Inferior parietal cortex (tissue), 1 donor: ENCODE measurements around the gene ARMH1.
A peak's percentile ranks its signal among the peaks of the same experiment; 100 is the strongest.

ENCODE experiments used
- DNase-seq: peaks from one replicate; pipeline ENCODE4 v3.0.0-alpha.2; 2016; ENCODE audit errors: extremely low spot score

The ARMH1 gene

DNA sequence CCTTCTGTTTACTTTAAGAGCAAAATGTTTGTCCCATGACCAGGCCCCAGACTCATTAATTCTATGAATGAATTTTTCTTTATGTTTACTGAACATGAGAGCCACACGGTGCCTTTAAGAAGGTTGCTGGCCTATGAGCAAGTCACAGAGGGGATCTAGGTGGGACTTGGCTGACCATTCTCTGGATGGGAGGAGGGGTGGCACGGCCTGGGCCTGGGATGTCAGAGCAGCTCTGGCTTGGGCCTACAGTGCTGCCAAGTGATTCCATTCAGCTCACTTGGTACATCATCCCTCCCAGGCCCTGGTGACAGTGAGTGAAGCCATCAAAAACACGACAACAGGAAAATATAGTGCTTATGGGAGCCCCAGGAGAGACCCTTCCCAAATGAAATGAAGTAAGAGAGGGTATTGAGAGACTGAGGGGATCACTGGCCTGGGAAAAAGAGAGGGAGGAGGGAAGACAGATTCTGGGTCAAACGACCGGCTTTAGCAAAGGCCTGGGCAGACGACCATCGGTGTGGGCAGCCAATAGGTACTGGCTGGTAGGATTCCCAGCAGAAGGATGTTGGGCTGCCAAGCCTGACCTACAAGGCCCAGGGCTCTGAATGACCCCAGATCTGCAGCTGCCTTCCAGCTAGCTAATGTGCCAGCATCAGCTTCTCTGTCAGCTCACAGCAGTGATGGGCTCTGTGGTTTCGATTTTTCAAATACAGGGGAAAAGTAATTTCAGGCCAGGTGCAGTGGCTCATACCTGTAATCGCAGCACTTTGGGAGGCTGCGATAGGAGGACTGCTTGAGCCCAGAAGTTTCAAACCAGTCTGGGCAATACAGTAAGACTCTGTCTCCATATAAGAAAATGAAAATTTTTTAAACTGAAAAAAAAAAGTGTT, 3.5 kb upstream of the ARMH1 start:
- no peak for DNase-seq

DNA sequence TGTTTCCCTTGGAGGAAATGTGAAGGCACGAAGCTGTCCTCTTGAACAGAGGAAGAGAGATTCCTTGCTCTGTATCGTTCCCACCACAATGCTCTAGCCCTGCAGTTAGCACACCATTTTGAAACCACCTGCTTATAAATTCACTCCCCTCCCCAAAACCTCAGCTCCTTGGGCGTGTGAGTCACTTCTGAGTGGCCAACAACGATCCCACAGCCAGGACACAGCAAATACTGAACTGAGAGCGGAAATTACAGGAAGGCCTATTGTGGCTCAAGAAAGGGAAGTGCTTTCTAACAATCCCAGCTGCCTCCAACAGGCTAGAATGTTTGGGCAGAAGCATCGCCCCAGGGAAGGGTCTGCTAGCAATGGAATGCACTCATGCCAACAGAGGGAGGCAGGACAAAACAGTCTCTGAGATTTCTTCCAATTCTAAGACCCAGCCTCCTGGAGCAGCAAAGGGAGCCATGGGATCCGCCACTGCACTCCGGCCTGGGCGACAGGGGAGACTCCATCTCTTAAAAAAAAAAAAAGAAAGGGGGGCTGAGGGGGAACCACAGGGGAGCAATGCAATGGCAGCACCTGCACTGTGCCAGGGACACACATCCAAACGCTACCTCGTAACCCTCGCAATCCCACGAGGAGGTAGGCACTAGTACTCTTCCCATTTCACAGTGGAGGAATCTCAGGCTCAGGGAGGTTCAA, 2.1 kb upstream of the ARMH1 start:
- no peak for DNase-seq

DNA sequence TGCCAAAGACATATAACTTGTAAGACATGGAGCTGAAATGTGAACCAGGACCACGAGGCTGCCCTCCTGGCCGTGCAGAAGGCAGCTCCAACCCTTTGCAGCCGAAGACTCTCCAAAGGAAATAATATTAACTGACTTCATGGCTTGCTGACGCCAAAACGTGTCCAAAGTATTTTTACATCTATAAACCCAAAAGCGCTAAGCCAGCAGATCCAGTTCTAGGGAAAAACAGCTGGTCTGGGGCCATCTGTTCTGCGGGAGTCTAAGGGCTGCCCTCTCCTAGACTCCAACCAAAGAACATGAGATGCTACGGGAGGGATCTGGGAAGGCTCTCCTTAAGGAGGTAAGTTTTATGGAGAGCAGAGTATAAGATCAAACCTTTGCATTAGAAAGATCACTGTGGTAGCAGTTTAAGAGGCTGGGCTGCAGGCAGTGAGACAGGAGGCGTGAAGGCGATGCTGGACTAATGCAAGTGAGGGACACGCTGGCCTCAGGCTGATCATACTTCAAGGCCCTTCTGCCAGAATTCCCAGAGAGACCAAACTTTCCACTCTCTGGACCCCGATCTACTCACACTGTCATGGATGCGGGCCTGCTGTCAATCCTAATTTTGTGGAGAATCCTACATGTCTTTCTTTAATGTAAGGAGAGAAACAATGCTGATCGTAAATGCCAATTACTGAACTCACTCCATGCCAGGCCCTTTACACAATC, 1.4 kb upstream of the ARMH1 start:
- DNase-seq = no peak

DNA sequence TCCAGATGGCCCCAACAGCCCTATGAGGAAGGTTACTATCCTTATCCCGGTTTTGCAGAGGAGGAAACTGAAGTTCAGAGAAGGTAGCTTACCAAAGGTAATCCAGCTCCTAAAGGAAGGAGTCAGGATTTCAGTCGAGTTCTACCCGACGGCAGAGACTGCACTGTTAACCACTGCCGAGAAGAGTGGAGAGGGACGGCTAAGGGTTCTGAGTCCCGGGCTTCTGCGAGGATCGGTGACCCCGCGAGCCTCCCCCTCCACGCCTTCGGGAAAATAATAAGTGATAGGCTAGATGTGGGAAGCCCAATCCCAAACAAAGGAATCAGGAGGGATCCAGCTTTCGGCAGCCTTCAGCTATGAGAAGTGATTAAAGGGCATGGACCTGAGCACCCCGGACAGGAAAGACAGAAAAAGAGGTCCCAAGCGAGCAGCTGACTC, 820 bp upstream of the ARMH1 start:
- peak; percentile 36 for DNase-seq

DNA sequence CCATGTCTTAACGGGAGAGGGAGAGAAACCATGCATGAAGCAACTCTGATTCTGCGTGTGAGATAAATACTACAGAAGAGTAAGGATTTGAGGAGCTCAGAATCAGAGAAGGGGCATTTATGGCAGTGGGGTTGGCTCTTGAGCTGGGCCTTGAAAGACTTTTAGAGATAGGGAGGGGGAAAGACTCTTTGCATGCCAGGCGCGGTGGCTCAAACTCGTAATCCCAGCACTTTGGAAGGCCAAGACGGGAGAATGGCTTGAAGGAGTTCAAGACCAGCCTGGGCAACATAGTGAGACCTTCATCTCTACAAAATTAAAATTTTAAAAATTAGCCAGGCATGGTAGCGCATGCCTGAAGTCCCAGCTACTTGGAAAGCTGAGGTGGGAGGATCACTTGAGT, 672 bp downstream of the ARMH1 start:
- no peak for DNase-seq

DNA sequence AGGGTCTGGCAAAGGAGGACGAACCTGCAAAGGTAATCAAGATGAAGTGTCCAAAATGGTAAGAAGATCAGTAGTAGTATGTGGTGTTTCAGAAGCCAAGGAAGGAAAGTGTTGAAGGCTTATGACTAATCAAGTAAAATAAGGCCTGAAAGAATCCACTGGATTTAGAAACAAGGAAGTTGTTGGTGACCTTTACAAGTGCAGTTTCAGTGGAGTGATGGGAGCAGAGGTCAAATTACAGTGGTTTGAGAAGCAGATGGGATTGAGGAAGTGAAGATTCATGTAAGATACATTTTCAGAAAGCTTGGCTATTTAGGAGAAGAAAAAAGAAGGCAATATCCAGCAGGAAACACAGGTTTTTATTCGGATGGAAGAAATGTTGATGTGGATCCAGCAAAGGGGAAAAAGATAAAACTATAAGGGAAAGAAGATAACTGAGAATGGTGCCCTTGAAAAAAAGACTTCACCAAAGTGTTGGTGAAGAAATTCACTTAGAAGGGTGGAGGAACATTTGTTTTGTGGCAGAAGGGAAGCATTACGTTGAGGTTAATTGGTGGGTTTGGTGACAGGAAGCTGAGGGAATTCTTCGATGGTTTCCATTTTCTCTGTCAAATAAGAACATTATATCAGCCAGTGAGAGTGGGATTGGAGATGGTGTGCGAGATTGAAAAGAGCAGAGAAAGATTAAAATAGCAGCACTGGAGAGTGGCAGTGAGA, 2.1 kb downstream of the ARMH1 start:
- DNase-seq = no peak

DNA sequence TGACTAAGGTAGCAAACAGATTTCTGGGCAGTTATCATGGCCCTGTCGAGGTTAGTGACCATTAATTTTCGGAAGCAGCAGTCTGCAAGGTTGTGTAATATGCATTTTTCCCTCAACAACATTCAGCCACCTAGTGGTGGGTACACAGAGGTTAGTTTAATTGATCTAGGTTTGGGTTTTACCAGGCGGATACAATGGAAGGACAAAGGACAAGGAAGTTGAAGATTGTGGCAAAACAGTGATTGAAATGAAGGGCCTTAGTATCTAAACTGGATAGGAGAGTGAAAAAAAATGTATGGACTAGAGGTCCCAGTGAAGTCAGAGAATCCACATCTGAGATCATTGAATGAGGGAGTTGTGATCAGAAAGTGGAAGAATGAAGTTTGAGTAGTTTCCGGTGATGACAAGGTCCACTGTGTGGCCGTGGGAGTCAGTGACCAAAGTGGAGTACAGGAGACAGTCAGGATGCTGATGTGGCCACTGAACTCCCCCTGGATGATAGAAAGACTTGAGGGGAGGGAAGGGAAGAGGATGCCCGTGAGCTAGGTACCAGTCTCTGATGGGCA, 2.8 kb downstream of the ARMH1 start:
- no peak for DNase-seq

DNA sequence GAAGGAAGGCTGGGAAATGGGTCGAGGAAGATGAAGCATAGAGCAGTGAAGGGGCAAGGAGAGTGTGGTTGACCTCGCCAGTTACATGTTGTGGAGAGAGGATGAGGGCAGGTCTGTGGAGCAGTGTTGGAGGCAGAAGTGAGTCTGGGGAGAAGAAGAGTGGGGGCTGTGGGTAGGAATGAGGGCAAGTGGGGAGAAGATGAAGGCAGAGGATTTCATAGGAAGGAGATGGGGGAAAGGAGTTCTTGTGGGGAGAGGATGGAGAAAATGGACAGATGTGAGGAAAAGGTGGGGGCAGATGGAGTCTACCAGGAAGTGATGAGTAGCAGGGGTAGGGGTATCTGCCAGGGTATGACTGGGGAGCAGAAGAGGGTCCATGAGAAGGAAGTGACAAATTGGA, 3.6 kb downstream of the ARMH1 start:
- DNase-seq = no peak

DNA sequence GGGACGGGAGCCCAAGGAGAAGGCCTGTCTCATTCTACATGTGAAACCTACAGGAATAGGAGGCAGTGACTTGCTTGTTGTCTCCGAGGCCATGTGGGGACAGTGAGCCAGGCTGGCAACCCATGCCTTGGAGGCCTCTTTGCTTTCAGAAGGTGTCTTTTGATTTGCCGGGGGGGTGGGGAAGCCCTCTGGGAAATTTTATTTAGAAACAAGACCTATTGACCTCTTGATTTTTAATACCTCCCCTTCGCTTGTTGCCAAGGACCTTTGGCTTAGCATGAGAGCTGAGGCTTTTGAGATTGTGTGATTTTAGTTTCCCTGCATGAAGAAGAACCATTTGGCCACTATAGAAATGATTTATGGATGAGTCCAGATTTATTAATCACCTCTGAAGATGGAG, 4.1 kb downstream of the ARMH1 start:
- DNase-seq = no peak

DNA sequence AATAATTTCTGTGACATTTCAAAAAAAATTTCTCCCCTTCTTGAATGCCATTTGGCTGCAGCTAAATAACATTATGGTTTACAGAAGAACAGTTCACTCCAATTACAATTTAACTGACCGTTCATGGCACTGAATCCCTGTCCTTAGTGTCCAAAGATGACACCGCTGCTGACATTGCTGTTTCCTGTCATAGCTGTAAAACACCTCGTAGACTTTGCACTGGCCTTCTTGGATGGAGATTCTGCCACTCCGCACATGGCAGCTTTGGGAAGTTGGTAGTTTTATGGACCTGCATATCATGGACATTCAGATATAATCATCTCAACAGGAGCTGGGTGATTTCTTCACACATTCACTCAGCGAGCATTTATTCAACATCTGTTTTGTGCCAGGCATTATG, 5.0 kb downstream of the ARMH1 start:
- DNase-seq = no peak

DNA sequence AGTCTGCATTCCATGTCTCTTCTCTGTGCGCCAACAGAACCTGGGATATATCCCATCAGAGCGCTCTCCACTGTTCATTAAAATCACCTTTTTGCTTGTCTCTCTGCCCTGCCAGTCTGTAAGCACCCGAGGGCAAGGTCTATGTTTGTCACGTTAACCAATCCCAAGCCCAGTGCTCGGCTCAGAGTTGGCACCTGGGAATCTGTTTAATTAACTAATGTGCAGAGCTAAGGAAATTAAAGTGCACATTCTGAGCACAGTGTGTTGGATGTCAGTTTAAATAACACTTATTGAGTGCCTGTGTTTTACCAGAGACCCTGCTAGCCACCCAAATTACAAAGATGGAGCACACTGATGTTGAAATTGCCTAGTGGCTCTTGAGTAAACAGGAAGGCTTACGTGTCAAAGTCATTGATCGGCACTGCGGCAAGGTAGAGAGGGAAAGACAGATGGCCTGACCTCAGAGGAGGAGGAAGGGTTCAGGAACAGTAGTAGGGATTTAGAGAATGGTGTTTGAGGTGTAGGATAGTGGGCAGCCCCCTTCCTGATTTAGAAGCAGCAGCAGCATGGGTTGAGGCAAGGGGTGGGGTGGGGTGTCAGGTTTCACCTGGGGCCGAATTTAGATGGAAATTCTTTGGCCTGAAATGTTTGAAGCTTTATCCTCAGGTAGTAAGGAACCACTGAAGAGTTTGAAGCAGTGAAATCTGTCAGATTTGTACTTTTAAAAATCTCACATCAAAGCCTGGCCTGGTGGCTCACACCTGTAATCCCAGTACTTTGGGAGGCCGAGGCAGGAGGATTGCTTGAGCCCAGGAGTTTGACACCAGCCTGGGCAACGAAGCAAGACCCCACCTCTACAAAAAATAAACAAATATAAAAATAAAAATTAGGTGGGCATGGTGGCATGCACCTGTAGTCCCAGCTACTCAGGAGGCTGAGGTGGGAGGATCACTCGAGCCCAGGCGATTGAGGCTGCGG, 7.7 kb downstream of the ARMH1 start:
- DNase-seq = no peak

DNA sequence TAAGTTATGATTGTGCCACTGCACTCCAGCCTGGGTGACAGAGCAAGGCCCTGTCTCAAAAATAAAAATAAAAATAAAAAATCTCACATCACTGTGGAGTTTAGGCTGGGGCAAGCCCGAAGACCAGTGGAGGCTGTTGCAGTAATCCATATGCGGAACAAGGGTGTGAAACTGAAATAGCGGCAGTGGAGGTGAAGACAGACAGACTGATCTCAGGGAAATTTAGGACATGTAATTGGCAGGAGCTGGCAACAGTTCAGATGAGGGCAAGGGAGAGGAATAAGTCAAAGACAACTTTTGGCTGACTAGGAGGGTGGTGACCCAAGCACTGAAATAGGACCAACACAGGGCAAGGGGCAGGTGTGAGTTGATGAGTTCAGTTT, 8.4 kb downstream of the ARMH1 start:
- DNase-seq = no peak

DNA sequence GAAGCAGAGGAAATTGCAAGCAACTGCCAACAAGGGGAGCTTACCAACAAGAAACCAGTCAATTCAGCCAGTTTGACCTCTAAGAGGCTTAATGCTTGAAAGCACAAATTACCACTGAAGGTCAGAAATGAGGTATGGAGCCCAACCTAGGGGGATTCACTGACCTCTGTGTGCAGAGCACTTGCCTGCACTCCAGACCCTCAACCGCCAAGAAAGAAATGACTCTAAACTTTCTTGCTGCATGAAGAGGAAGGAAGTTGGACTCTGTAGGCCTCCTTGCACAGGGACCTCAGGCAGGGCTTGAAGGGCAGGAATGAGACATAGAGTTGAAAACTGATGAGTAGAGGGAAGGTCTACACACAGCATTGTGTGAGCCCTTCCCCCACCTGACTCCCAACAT, 10.0 kb downstream of the ARMH1 start:
- DNase-seq = no peak

DNA sequence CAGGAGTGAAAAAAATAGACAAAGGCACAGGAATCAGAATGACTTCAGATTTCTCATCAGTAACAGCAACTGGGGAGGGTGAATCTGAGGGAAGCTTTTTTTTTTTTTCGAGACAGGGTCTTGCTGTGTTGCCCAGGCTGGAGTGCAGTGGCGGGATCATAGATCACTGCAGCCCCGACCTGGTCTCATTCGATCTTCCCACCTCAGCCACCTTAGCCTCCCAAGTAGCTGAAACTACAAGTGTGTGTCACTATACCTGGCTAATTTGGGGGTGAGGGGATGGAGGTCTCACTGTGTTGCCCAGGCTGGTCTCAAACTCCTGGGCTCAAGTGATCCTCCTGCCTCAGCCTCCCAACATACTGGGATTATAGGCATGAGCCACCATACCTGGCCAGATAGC, 10.7 kb downstream of the ARMH1 start:
- no peak for DNase-seq

DNA sequence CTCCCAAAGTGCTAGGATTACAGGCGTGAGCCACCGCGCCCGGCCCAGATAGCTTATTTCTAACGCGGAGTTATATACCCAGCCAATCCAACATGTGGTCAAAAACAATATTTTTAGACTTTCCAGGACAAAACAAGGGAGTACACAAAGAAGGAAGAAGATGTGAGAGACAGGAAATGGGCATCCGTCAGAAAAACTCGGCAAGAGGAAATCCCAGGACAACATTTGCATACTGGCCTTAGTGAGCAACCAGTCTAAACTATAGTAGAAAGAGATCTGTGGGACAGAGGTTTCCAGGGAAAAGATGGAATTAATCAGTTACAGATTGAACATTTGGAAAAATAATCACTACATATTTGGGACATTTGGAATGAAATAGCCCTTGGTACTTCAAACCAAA, 11.4 kb downstream of the ARMH1 start:
- no peak for DNase-seq

DNA sequence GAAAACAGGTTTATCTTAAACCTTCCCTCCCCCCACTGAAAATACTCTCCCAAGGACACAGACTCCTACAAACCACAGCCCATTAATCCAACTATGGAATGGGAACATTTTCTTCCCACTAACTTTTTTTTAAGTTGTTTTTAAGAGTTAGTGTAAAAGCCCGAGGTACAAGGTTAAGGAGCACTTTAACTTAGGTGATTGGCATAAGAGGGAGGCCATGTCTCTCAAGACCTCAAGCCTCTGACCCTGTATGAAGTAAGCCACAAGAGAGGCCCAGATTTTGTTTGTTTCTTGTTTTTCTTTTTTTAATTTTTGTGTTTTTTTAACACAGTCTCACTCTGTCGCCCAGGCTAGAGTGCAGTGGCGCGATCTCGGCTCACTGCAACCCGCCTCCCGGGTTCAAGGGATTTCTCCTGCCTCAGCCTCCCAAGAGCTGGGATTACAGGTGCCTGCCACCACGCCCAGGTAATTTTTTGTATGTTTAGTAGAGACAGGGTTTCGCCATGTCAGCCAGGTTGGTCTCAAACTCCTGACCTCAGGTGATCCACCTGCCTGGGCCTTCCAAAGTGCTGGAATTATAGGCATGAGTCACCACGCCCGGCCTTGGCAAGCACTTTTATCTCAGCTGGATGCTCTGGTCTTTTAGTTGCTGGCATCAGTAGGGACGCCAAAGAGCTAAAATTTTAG, 14.4 kb downstream of the ARMH1 start:
- no peak for DNase-seq

DNA sequence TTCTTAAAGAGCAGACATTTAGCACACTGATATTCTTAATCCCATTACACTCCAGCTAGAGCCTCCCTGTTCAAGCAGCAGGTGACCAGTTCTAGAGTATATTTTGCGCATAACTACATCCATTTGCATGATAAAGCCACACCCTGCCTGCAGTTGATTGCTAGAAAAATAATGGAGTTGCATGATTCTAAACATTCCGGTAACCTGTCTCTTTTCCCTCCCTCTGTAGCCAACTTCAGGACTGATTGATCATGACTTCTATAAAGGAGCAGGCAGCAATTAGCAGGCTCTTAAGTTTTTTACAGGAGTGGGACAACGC, 14.9 kb downstream of the ARMH1 start:
- DNase-seq = no peak

DNA sequence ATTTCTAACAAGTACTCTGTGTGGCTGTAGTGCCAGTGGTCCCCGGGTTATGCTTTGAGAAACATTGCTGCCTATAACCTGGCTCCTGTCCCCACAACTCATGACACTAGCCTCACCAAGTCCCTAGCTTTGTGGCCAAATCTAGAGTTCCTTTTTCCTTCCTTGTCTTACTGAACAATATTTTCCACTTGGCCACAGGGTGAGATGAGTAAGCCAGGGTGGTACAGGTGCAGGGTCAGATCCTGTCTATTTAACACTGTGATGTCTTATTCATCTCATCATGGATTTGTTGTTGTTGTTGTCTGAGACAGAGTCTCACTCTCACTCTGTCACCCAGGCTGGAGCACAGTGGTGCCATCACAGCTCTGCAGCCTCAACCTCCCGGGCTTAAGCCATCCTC, 18.6 kb downstream of the ARMH1 start:
- DNase-seq = no peak

DNA sequence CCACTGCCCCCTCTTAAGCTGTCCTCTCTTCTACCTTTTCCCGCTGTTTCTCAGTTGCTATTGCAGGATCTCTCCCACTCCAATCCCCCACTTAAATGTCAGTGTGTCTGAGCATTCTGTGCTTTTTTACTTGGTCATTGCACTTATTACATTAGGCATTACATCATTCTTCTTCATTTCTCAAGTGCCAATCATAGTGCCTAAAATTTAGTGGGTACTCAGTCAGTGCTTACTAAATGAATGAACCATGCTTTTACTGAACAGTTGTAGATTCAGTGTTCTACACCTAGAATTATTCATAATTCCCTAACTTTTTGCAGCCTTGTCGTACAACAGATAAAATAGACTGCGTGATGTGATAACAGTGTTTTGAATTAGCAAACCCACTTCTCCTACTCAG, 19.4 kb downstream of the ARMH1 start:
- DNase-seq = no peak

DNA sequence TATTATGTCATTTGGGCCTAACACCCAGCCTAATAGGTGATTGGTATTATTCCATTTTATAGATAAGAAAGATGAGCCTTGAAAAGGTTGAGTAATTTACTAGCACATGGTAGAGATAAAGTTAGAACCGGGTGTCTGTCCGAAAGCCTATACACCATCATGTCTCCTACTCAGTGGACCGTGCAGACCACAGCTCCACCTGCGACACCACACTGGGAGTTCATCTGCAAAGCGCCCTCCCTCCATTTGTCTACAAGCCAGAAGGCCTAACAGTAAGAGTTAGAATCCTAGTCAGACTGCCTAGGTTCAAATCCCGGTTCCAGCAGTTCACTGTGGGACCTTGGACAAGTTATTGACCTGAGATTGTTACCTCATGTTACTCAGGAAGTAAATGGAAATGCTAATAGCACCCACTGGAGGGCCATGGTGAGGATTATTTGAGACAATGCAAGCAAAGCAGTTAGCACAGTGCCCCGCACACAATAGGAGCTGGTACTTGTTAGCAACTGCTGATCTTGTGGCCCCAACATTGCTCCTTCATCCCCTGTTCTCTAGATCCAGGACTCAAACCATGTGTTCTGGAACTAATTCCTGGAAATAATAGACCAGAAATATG, 20.5 kb downstream of the ARMH1 start:
- DNase-seq = no peak
